HepG2 (cell line): ENCODE data around the gene UBE2H. TPM values are rescaled to one million over a fixed set of nuclear protein-coding genes. Genes with fewer than 3 reads are reported as not detected.

Experiments used
- ATAC-seq: fragments of 200-7000 bp; cut with Tn5 transposase; 3 replicates; pipeline ENCODE4 v1.9.1; 2020; ENCODE audit warnings: mild to moderate bottlenecking, moderate library complexity
- BruUV-seq: library from RNA; stranded (reverse); fragments of 400-500 nt; replicated peaks from 2 replicates; lab custom pipeline; 2021; lab: Mats Ljungman, UMichigan
- CTCF ChIA-PET: fragments of 300-600 bp; formaldehyde crosslinking; extraction: SDS; loops from one replicate; lab custom pipeline; 2021; ENCODE audit warnings: low total read pairs, inconsistent platforms, low intra/inter-chr PET ratio; lab: Yijun Ruan, JAX
- POLR2A ChIA-PET: fragments of 350-600 bp; sonication (Branson Sonifier 250); formaldehyde crosslinking; loops from one replicate; lab custom pipeline; 2020; ENCODE audit warnings: antibody characterized with exemption, inconsistent platforms; lab: Yijun Ruan, JAX
- DNase-seq: peaks from one replicate; pipeline ENCODE4 v3.0.0-alpha.2; 2015; ENCODE audit warnings: low spot score
- FAIRE-seq: peaks from 3 replicates; lab custom pipeline; 2011; peaks lifted over from hg19 to GRCh38; lab: Jason Lieb, UNC
- H2AFZ ChIP-seq: one replicate; pipeline ENCODE4 v1.6.1; 2011; ENCODE audit warnings: low read length, inconsistent platforms
- H3K27ac ChIP-seq: fragments of 300-600 bp; 3 replicates; pipeline ENCODE4 v1.8.0; 2011; ENCODE audit warnings: mixed run types, mild to moderate bottlenecking, mixed read lengths, low read length, inconsistent platforms; ENCODE audit not compliant: insufficient read depth; ENCODE audit errors: extremely low read length
- H3K27me3 ChIP-seq, 2 experiments: fragments of 200-600 bp in 1 of 2; 2 replicates in 1 of 2; 3 replicates in 1 of 2; pipeline versions ENCODE4 v1.6.0 to v1.8.0; 2011; ENCODE audit warnings: low read length in 2 of 2, mild to moderate bottlenecking in 2 of 2, moderate library complexity in 2 of 2, inconsistent platforms in 1 of 2; ENCODE audit not compliant: insufficient read depth in 2 of 2, control insufficient read depth in 1 of 2
- H3K36me3 ChIP-seq, 2 experiments: fragments of 200-600 bp in 1 of 2; replicated peaks in 1 of 2; 2 replicates in 1 of 2; 3 replicates in 1 of 2; pipeline versions ENCODE4 v1.5.1 to v1.8.0; 2011; ENCODE audit warnings: low read length in 2 of 2, inconsistent platforms in 1 of 2; ENCODE audit not compliant: insufficient read depth in 2 of 2, control insufficient read depth in 1 of 2
- H3K4me1 ChIP-seq: 2 replicates; pipeline ENCODE4 v1.5.1; 2012; ENCODE audit warnings: low read length, inconsistent platforms; ENCODE audit not compliant: insufficient read depth
- H3K4me2 ChIP-seq: 2 replicates; pipeline ENCODE4 v1.6.0; 2011; ENCODE audit warnings: low read depth, low read length, inconsistent platforms
- H3K4me3 ChIP-seq, 3 experiments: fragments of 200-600 bp in 1 of 3; sonication (generic), shearing (Covaris generic) in 1 of 3; replicated peaks in 1 of 3; 2 replicates each; pipeline ENCODE4 v1.5.1; 2011 to 2016; ENCODE audit warnings: low read length in 3 of 3, inconsistent platforms in 2 of 3, low read depth in 2 of 3, mild to moderate bottlenecking in 2 of 3, control low read depth in 1 of 3, mixed read lengths in 1 of 3; ENCODE audit not compliant: insufficient read depth in 1 of 3
- H3K79me2 ChIP-seq: one replicate; pipeline ENCODE4 v1.6.1; 2011; ENCODE audit warnings: low read length, inconsistent platforms; ENCODE audit not compliant: insufficient read depth
- H3K9ac ChIP-seq: 2 replicates; pipeline ENCODE4 v1.6.0; 2011; ENCODE audit warnings: mild to moderate bottlenecking, low read depth, low read length, inconsistent platforms; ENCODE audit not compliant: insufficient read depth
- H3K9me3 ChIP-seq: 2 replicates; pipeline ENCODE4 v1.5.1; 2012; ENCODE audit warnings: mild to moderate bottlenecking, low read length
- H4K20me1 ChIP-seq: 2 replicates; pipeline ENCODE4 v1.6.0; 2011; ENCODE audit warnings: inconsistent platforms, mild to moderate bottlenecking, low read length, moderate library complexity; ENCODE audit not compliant: insufficient read depth
- ARNT2 ChIP-seq: sonication (generic); formaldehyde crosslinking; IDR thresholded peaks from 2 replicates; pipeline ENCODE4 v1.8.0; 2022; ENCODE audit warnings: mild to moderate bottlenecking, low read depth, missing genetic modification reagents, moderate library complexity
- ARNTL ChIP-seq: sonication (generic); formaldehyde crosslinking; IDR thresholded peaks from 2 replicates; pipeline ENCODE4 v1.4.0; 2020; ENCODE audit warnings: mild to moderate bottlenecking, missing genetic modification reagents
- FOXP1 ChIP-seq, 2 experiments: fragments of 450-650 bp in 1 of 2; IDR thresholded peaks; 2 replicates each; pipeline ENCODE4 v1.6.1; 2017 to 2018; ENCODE audit warnings: antibody characterized with exemption in 1 of 2
- HOXA3 ChIP-seq: sonication (generic); formaldehyde crosslinking; IDR thresholded peaks from 2 replicates; pipeline ENCODE4 v1.5.0; 2020; ENCODE audit warnings: missing genetic modification reagents
- HOXA5 ChIP-seq: sonication (generic); formaldehyde crosslinking; IDR thresholded peaks from 2 replicates; pipeline ENCODE4 v1.4.0; 2020; ENCODE audit warnings: missing genetic modification reagents
- KLF16 ChIP-seq, 2 experiments: sonication (generic) in 1 of 2; formaldehyde crosslinking in 1 of 2; IDR thresholded peaks; 2 replicates each; pipeline versions ENCODE4 v1.6.1 to v1.8.0; 2016 to 2023; ENCODE audit warnings: missing genetic modification reagents in 2 of 2, missing compliant biosample characterization in 1 of 2
- MEIS1 ChIP-seq: sonication (generic); formaldehyde crosslinking; IDR thresholded peaks from 2 replicates; pipeline ENCODE4 v1.9.0; 2021; ENCODE audit warnings: mild to moderate bottlenecking, missing genetic modification reagents, moderate library complexity, borderline replicate concordance
- NCOA2 ChIP-seq: sonication (generic); formaldehyde crosslinking; IDR thresholded peaks from 2 replicates; pipeline ENCODE4 v1.8.0; 2022; ENCODE audit warnings: inconsistent platforms
- PPARG ChIP-seq: conservative IDR thresholded peaks from 2 replicates; pipeline ENCODE4 v1.6.1; 2016; ENCODE audit warnings: missing biosample characterization, missing genetic modification reagents
- SOX6 ChIP-seq, 2 experiments: fragments of 450-650 bp in 1 of 2; sonication (generic) in 1 of 2; formaldehyde crosslinking in 1 of 2; IDR thresholded peaks; 2 replicates each; pipeline versions ENCODE4 v1.4.0 to v1.6.1; 2017 to 2020; ENCODE audit warnings: antibody characterized with exemption in 1 of 2, mild to moderate bottlenecking in 1 of 2, missing genetic modification reagents in 1 of 2
- TCF7 ChIP-seq: sonication (generic); IDR thresholded peaks from 2 replicates; pipeline ENCODE4 v1.6.1; 2016; ENCODE audit warnings: antibody characterized with exemption, low read depth
- TFAP4 ChIP-seq: sonication (generic); IDR thresholded peaks from 2 replicates; pipeline ENCODE4 v1.6.1; 2016; ENCODE audit warnings: low read depth, borderline replicate concordance
- ZNF292 ChIP-seq: sonication (generic); formaldehyde crosslinking; IDR thresholded peaks from 2 replicates; pipeline ENCODE4 v1.8.1; 2022; ENCODE audit warnings: mild to moderate bottlenecking, low read depth, missing genetic modification reagents, borderline replicate concordance
- ZNF564 ChIP-seq: sonication (generic); formaldehyde crosslinking; IDR thresholded peaks from 2 replicates; pipeline ENCODE4 v1.8.1; 2023; ENCODE audit warnings: mild to moderate bottlenecking, missing genetic modification reagents
- ZXDC ChIP-seq: sonication (generic); formaldehyde crosslinking; IDR thresholded peaks from 2 replicates; pipeline ENCODE4 v1.5.0; 2020; ENCODE audit warnings: mild to moderate bottlenecking, missing genetic modification reagents
- WGBS: methylation state at CpG from one replicate; pipeline ENCODE4 v1.1.6; 2017; ENCODE audit warnings: low lambda C conversion rate; 5-methylcytosine and 5-hydroxymethylcytosine counted together
- in situ Hi-C: cut with HindIII; loops from 2 replicates; pipeline ENCODE4 v1.10.0; 2017; ENCODE audit warnings: low pct_unique_long_range_greater_than_20kb; ENCODE audit not compliant: extremely low pct_ligation_motif_present
- intact Hi-C: fragments of 100-400 bp; cut with micrococcal nuclease; formaldehyde crosslinking; loops from one replicate; pipeline ENCODE4 v1.10.0; 2022; ENCODE audit not compliant: unreplicated experiment
- polyA plus RNA-seq, 8 experiments: library from polyadenylated mRNA; depleted of rRNA in 3 of 8; stranded (reverse) in 7 of 8; unstranded in 1 of 8; fragments of >200 nt; fragmentation: Illumina TruSeq in 4 of 8; extraction: Trizol in 4 of 8; gene quantifications; 2 replicates each; pipeline versions ENCODE4 v1.2.1 to v1.2.3, GENCODE V29; 2011 to 2016; ENCODE audit warnings: low read depth in 4 of 8, missing spikeins in 1 of 8, mixed read lengths in 1 of 8; ENCODE audit not compliant: insufficient read depth in 1 of 8
- total RNA-seq, 5 experiments: library from RNA; depleted of rRNA; stranded (reverse); fragments of >200 nt; fragmentation: Illumina TruSeq; extraction: Trizol; gene quantifications; 2 replicates each; pipeline ENCODE4 v1.2.3, GENCODE V29; 2016; ENCODE audit warnings: low read depth in 1 of 5
- TF ChIP-seq, protein P1 (sequence below): sonication (generic); formaldehyde crosslinking; IDR thresholded peaks from 2 replicates; pipeline ENCODE4 v1.4.0; 2020; ENCODE audit warnings: missing genetic modification reagents

The UBE2H gene
- total and polyA plus RNA-seq, 2 of the 13 experiments (the other 11 are each of a cell fraction or from before 2014, with no cell fraction given), result 15.5 to 40.1 TPM

GRCh38 chr7:129990403-129991192 lies 37.8 kb upstream of the UBE2H start:
- in situ Hi-C loops, result no loop called here
- Histone ChIP-seq H2AFZ (no peak overlapping the region), H3K4me1 (peaks cover 25% of the 10 kb centered on the region), H3K36me3 (no peaks in the 10 kb centered on the region), H3K4me2 (peak overlapping the region; percentile 58), H3K27ac (peak overlapping the region; percentile 55), H4K20me1 (no peaks in the 10 kb centered on the region), H3K27me3 (no peaks in the 10 kb centered on the region), H3K79me2 (no peaks in the 10 kb centered on the region), H3K9ac (no peak overlapping the region), H3K9me3 (no peaks in the 10 kb centered on the region), H3K4me3 (peak overlapping the region in 2 of 3 experiments; percentile 9 to 46; a peak in 3 of 6 replicates)
- peak; percentile 51 for DNase-seq
- FAIRE-seq, result peak; percentile 92
- peak; percentile 89 for ATAC-seq
- POLR2A ChIA-PET, result interaction anchor here (0.5 to 1.0 kb wide), 2 partner anchors 18 to 21 kb away, joined by 3 to 6 read pairs; no protein-coding TSS in a partner anchor
- intact Hi-C loops, result loop anchor here (5.0 kb wide), 1 partner anchor 43 kb away; no protein-coding TSS in a partner anchor
- BruUV-seq, result no TSS peak
- CTCF ChIA-PET, result no interaction called here
- 28% methylated on average over 6 of the region's 8 CpGs for WGBS
- TF ChIP-seq TCF7, result no peak
- TF ChIP-seq TFAP4, result peak; percentile 45; the same call in 1 of the 2 replicates
- no peak for TF ChIP-seq ARNT2
- TF ChIP-seq ARNTL (CRISPR knock-in tag), result no peak
- peak; percentile 8; the same call in 1 of the 2 replicates for TF ChIP-seq MEIS1
- peak; percentile 46; the same call in 1 of the 2 replicates for TF ChIP-seq HOXA3 (CRISPR knock-in tag)
- TF ChIP-seq KLF16 (CRISPR knock-in tag; IDR thresholded peaks at IDR 0.05), result no peak
- TF ChIP-seq ZNF292 (CRISPR knock-in tag), result peak; percentile 80
- no peak for TF ChIP-seq ZXDC (CRISPR knock-in tag)
- TF ChIP-seq PPARG, result 0 out of 2 replicates have a peak, but pooled peaks have one; percentile 41
- no peak for TF ChIP-seq ZNF564 (CRISPR knock-in tag)
- TF ChIP-seq NCOA2 (CRISPR knock-in tag), result peak; percentile 38; the same call in 1 of the 2 replicates
- TF ChIP-seq SOX6 (IDR thresholded peaks at IDR 0.05), result no peak
- peak; percentile 41; the same call in 1 of the 2 replicates for TF ChIP-seq SOX6 (CRISPR knock-in tag; IDR thresholded peaks at IDR 0.05)
- no peak for TF ChIP-seq FOXP1 (IDR thresholded peaks at IDR 0.05)
- TF ChIP-seq FOXP1 (CRISPR knock-in tag; IDR thresholded peaks at IDR 0.05), result peak; percentile 45; the same call in 1 of the 2 replicates
- TF ChIP-seq HOXA5 (CRISPR knock-in tag), result no peak; the same call in 1 of the 2 replicates
- TF ChIP-seq, protein P1, sequence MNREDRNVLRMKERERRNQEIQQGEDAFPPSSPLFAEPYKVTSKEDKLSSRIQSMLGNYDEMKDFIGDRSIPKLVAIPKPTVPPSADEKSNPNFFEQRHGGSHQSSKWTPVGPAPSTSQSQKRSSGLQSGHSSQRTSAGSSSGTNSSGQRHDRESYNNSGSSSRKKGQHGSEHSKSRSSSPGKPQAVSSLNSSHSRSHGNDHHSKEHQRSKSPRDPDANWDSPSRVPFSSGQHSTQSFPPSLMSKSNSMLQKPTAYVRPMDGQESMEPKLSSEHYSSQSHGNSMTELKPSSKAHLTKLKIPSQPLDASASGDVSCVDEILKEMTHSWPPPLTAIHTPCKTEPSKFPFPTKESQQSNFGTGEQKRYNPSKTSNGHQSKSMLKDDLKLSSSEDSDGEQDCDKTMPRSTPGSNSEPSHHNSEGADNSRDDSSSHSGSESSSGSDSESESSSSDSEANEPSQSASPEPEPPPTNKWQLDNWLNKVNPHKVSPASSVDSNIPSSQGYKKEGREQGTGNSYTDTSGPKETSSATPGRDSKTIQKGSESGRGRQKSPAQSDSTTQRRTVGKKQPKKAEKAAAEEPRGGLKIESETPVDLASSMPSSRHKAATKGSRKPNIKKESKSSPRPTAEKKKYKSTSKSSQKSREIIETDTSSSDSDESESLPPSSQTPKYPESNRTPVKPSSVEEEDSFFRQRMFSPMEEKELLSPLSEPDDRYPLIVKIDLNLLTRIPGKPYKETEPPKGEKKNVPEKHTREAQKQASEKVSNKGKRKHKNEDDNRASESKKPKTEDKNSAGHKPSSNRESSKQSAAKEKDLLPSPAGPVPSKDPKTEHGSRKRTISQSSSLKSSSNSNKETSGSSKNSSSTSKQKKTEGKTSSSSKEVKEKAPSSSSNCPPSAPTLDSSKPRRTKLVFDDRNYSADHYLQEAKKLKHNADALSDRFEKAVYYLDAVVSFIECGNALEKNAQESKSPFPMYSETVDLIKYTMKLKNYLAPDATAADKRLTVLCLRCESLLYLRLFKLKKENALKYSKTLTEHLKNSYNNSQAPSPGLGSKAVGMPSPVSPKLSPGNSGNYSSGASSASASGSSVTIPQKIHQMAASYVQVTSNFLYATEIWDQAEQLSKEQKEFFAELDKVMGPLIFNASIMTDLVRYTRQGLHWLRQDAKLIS (CRISPR knock-in tag), result no peak
